ENCODE results near the gene EXOSC10. TPM values are rescaled to one million over a fixed set of nuclear protein-coding genes. Genes with fewer than 3 reads are reported as not detected.
A peak's percentile ranks its signal among the peaks of the same experiment; 100 is the strongest.

The EXOSC10 gene
- total RNA-seq, 1 donor from 2014 or later = 17.1 TPM

- no peak for TF ChIP-seq CTCF (IDR thresholded peaks at IDR 0.05; ENCODE audit: borderline replicate concordance)
- no peak for DNase-seq
- Histone ChIP-seq H3K4me1 (peaks cover 40% of the 10 kb centered on the region), H3K36me3 (peaks cover 76% of the 10 kb centered on the region), H3K27ac (replicated peaks) (peak overlapping the region; percentile 61), H3K9me3 (replicated peaks) (no peaks in the 10 kb centered on the region), H3K27me3 (ENCODE audit: low read depth) (no peaks in the 10 kb centered on the region), H3K4me3 (no peak overlapping the region)
- intact Hi-C loops (cut with micrococcal nuclease) = no loop called here
These were observed 43.7 kb upstream of the EXOSC10 start for GRCh38 chr1:11143401-11143800.

- no peak overlapping the region for H3K4me3 ChIP-seq
- peaks cover 41% of the 10 kb centered on the region for H3K4me1 ChIP-seq
- TF ChIP-seq CTCF (IDR thresholded peaks at IDR 0.05; ENCODE audit: borderline replicate concordance) = no peak
- intact Hi-C loops (cut with micrococcal nuclease) = no loop called here
- peaks cover 76% of the 10 kb centered on the region for H3K36me3 ChIP-seq
- no peaks in the 10 kb centered on the region for H3K9me3 ChIP-seq (replicated peaks)
- H3K27ac ChIP-seq (replicated peaks) = peak overlapping the region; percentile 61
- no peaks in the 10 kb centered on the region for H3K27me3 ChIP-seq (ENCODE audit: low read depth)
- DNase-seq = no peak
These were observed 43.1 kb upstream of the EXOSC10 start for GRCh38 chr1:11142618-11143391.

GRCh38 chr1:11138952-11139351 lies 39.3 kb upstream of the EXOSC10 start:
- no peak for TF ChIP-seq CTCF (IDR thresholded peaks at IDR 0.05; ENCODE audit: borderline replicate concordance)
- H3K27ac ChIP-seq (replicated peaks) = peak overlapping the region; percentile 45
- DNase-seq = no peak
- intact Hi-C loops (cut with micrococcal nuclease) = no loop called here
- peaks cover 74% of the 10 kb centered on the region for H3K36me3 ChIP-seq
- H3K9me3 ChIP-seq (replicated peaks) = no peaks in the 10 kb centered on the region
- H3K27me3 ChIP-seq (ENCODE audit: low read depth) = no peaks in the 10 kb centered on the region
- no peak overlapping the region for H3K4me3 ChIP-seq
- peaks cover 34% of the 10 kb centered on the region for H3K4me1 ChIP-seq

- peak overlapping the region; percentile 45 for H3K27ac ChIP-seq (replicated peaks)
- peaks cover 31% of the 10 kb centered on the region for H3K4me1 ChIP-seq
- DNase-seq = no peak
- intact Hi-C loops (cut with micrococcal nuclease) = no loop called here
- no peak for TF ChIP-seq CTCF (IDR thresholded peaks at IDR 0.05; ENCODE audit: borderline replicate concordance)
- H3K9me3 ChIP-seq (replicated peaks) = no peaks in the 10 kb centered on the region
- peaks cover 71% of the 10 kb centered on the region for H3K36me3 ChIP-seq
- H3K4me3 ChIP-seq = no peak overlapping the region
- H3K27me3 ChIP-seq (ENCODE audit: low read depth) = no peaks in the 10 kb centered on the region
These were observed 38.4 kb upstream of the EXOSC10 start for GRCh38 chr1:11138029-11138428.

GRCh38 chr1:11134898-11135266 lies 35.2 kb upstream of the EXOSC10 start:
- Histone ChIP-seq H3K27me3 (ENCODE audit: low read depth) (no peaks in the 10 kb centered on the region), H3K9me3 (replicated peaks) (no peaks in the 10 kb centered on the region), H3K4me3 (no peak overlapping the region), H3K36me3 (peaks cover 86% of the 10 kb centered on the region), H3K4me1 (peaks cover 40% of the 10 kb centered on the region), H3K27ac (replicated peaks) (peak overlapping the region; percentile 73)
- no peak for TF ChIP-seq CTCF (IDR thresholded peaks at IDR 0.05; ENCODE audit: borderline replicate concordance)
- intact Hi-C loops (cut with micrococcal nuclease) = no loop called here
- no peak for DNase-seq

All from left ventricle myocardium inferior (tissue), 1 donor.